Measurements from ENCODE around the gene CYP27B1. TPM values are rescaled to one million over a fixed set of nuclear protein-coding genes. Genes with fewer than 3 reads are reported as not detected.
"Not testable (repeated sequence)": the region's sequence is repeated elsewhere in the genome, so short reads cannot be mapped to it uniquely, and the experiment has no call there.

The CYP27B1 gene
- polyA plus RNA-seq, 1 experiment = 0.29 TPM

- H3K27ac ChIP-seq (ENCODE audit: low read depth, low read length) = no peak overlapping the region
- ChIA-PET CTCF (interaction anchor here (0.7 to 2.4 kb wide), 15 partner anchors 10 to 198 kb away, joined by 3 to 19 read pairs (median 4); partner anchors contain the start of genes ARHGEF25 and CDK4), POLR2A (interaction anchor here (0.6 to 1.7 kb wide), 3 partner anchors 11 to 20 kb away, joined by 3 to 10 read pairs (median 3); partner anchors contain the start of gene TSPAN31)
- no peak for DNase-seq (ENCODE audit: low read depth, low spot score)
- TF ChIP-seq CTCF (IDR thresholded peaks at IDR 0.05; ENCODE audit: low read depth, low read length) = no peak
- H3K27me3 ChIP-seq (ENCODE audit: control insufficient read depth, insufficient read depth, low read length) = peaks cover 3% of the 10 kb centered on the region
- H3K4me3 ChIP-seq (ENCODE audit: low read depth, low read length) = no peak overlapping the region
- H3K9me3 ChIP-seq (ENCODE audit: control insufficient read depth, insufficient read depth, low read length) = peaks cover 5% of the 10 kb centered on the region; the same call in 1 of the 2 replicates
These were observed 41.7 kb downstream of the CYP27B1 start for GRCh38 chr12:57724936-57725740.

DNA sequence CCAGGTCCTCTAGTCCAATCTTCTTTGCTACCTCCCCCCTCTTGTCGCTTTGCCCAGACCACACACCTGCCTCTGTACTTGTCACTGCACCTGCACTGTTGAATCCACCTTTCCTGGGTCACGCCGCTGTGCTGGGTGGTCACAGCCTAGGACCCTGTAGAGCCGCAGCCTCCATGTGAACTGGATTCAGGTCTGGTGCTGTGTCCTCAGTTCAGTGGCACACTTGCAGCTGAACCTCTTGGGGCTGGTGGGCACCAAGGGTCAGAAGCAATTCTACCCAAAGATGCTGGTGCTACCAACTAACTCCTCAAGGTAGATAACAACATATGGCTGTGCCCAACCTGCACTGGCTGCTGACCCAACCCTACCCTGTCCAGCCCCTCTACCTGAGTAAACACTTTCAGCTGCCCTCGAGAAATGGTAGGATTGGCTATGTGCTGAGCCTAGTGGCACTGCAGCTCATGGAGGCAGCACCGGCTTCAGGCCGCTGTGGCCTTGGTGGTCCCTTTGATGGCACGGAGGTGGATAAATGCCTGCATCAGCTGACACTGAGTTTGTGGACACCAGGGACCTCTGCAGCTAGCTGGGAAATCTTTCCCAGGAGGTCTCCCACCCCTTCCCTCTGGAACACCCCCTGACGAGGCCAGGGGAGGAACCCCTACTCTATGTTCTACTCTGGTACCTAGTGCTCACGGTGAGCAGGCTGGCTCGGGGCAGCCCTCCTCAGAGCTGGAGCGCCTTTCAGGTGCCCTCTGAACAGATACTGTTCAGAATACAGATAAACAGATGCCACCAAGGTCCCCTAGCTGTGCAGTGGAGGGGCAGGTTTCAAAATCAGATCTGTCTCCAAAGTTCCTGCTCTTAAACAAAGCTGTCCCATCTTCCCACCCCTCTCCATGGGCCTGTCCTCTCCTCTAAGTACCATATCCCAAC, 42.6 kb downstream of the CYP27B1 start:
- H3K9me3 ChIP-seq (ENCODE audit: control insufficient read depth, insufficient read depth, low read length) = peaks cover 5% of the 10 kb centered on the region; the same call in 1 of the 2 replicates
- CTCF ChIA-PET = interaction anchor here (0.7 to 2.4 kb wide), 2 partner anchors 11 to 18 kb away, joined by 3 to 19 read pairs; no protein-coding TSS in a partner anchor
- no peak overlapping the region for H3K27ac ChIP-seq (ENCODE audit: low read depth, low read length)
- H3K4me3 ChIP-seq (ENCODE audit: low read depth, low read length) = no peak overlapping the region
- POLR2A ChIA-PET = no interaction called here
- peaks cover 3% of the 10 kb centered on the region for H3K27me3 ChIP-seq (ENCODE audit: control insufficient read depth, insufficient read depth, low read length)
- no peak for DNase-seq (ENCODE audit: low read depth, low spot score)
- TF ChIP-seq CTCF (IDR thresholded peaks at IDR 0.05; ENCODE audit: low read depth, low read length) = no peak

DNA sequence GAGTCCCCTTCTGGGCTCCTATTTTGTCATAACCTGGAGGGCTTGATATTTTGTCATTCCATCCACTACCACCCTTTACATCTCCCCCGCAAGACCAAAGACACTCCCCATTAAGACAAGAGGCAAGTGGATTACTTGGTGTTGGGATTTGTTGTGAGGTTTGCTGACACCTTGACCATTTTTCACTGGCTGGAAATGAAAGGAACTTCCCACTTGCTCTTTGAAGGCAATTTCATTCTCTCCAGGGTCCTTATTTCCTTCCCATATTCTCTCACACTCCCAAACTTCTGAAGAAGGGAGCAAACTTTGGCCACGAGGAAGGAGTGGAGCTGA, 43.3 kb downstream of the CYP27B1 start:
- Histone ChIP-seq H3K4me3 (ENCODE audit: low read depth, low read length) (no peak overlapping the region), H3K27me3 (ENCODE audit: control insufficient read depth, insufficient read depth, low read length) (peaks cover 3% of the 10 kb centered on the region), H3K9me3 (ENCODE audit: control insufficient read depth, insufficient read depth, low read length) (peaks cover 5% of the 10 kb centered on the region; the same call in 1 of the 2 replicates), H3K27ac (ENCODE audit: low read depth, low read length) (no peak overlapping the region)
- ChIA-PET POLR2A (no interaction called here), CTCF (interaction anchor here (0.8 to 1.0 kb wide), 2 partner anchors 9 to 140 kb away, joined by 3 read pairs; no protein-coding TSS in a partner anchor)
- TF ChIP-seq CTCF (IDR thresholded peaks at IDR 0.05; ENCODE audit: low read depth, low read length) = no peak
- no peak for DNase-seq (ENCODE audit: low read depth, low spot score)

DNA sequence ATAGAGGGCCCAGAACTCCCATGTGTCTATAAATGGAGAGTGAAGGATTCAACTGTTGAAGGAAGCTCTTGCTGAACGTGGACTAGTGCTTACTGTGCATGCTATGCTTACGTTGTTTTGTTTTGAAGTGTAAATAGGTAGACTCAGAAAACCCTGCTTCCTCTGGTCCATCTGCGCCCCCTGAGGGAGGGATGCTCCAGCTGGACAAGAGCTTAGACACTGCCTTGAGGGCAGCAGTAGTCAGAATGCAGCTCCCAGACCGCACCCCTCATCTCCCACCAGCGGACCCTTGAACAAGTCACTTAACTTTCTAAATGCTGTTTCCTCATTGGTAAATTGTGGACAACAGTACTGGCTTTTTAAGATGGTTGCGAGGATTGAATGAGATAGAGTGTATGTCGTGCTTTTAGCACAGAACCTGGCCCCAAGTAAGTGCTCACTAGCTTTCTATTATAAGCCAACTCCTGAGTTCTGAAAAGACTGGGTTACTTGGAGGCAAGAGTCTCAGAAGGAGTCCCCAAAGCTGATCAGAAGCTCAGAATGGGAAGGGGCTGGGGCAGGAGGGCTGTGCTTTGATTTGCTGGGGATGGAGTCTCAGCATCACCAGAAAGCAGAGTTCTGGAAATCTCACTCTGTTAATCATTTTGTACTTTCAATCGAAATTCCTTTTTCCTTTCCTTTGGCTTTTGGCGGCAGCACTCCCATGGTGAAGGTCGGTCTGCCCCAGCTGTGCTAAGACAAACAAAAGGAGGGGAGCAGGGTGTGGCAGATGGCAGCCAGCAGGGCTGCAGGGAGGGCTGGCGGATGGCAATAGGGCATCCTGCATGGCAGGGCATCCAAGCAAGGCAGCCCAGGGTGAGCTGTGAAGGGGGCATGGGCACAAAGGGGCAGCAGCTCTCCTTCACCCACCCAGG, 43.9 kb downstream of the CYP27B1 start:
- Histone ChIP-seq H3K27ac (ENCODE audit: low read depth, low read length) (no peak overlapping the region), H3K9me3 (ENCODE audit: control insufficient read depth, insufficient read depth, low read length) (peaks cover 5% of the 10 kb centered on the region; the same call in 1 of the 2 replicates), H3K27me3 (ENCODE audit: control insufficient read depth, insufficient read depth, low read length) (peaks cover 3% of the 10 kb centered on the region), H3K4me3 (ENCODE audit: low read depth, low read length) (no peak overlapping the region)
- no peak for DNase-seq (ENCODE audit: low read depth, low spot score)
- ChIA-PET POLR2A (no interaction called here), CTCF (interaction anchor here (0.8 to 1.0 kb wide), 2 partner anchors 9 to 139 kb away, joined by 3 read pairs; no protein-coding TSS in a partner anchor)
- TF ChIP-seq CTCF (IDR thresholded peaks at IDR 0.05; ENCODE audit: low read depth, low read length) = no peak

DNA sequence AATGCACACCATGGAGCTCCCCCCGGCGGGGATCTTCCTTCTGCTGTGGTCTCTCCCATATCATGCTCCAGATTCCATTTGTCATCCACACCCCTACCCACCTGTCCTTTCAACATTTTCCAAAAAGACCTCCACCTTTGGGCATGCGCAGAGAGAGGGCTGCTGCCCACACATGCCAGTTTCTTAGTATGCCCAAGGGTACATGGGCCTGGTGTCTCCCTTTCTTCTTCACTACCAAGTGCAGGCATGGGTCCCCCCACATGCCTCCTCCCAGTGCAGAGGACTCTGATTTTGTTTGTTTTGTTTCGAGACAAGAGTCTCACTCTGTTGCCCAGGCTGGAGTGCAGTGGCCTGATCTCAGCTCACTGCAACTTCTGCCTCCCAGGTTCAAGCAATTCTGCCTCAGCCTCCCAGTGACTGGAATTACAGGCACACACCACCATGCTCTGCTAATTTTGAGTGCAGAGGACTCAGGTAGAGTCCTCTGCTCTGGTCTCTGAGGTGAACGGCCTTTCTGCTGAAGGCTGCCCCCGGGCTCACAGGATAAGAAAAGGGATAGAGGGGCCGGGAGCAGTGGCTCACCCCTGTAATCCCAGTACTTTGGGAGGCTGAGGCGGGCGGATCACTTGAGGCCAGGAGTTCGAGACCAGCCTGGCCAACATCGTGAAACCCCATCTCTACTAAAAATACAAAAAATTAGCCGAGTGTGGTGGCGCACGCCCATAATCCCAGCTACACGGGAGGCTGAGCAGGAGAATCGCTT, 44.9 kb downstream of the CYP27B1 start:
- H3K27ac ChIP-seq (ENCODE audit: low read depth, low read length); POLR2A ChIA-PET; H3K27me3 ChIP-seq (ENCODE audit: control insufficient read depth, insufficient read depth, low read length); DNase-seq (ENCODE audit: low read depth, low spot score); H3K4me3 ChIP-seq (ENCODE audit: low read depth, low read length); CTCF ChIA-PET; H3K9me3 ChIP-seq (ENCODE audit: control insufficient read depth, insufficient read depth, low read length): not testable (repeated sequence)

Data from AG04450 (cell line).